SW480 (cell line): ENCODE data around the gene LBH.
"Not testable (repeated sequence)": the region's sequence is repeated elsewhere in the genome, so short reads cannot be mapped to it uniquely, and the experiment has no call there.

Experiments used
- DNase-seq: peaks from one replicate; pipeline ENCODE4 v3.0.0-alpha.2; 2016; ENCODE audit warnings: low spot score

Gene LBH

GRCh38 chr2:30259071-30259470, 27.7 kb downstream of the LBH start:
- DNase-seq, result no peak

- no peak for DNase-seq
Observed at GRCh38 chr2:30259827-30260679, 28.7 kb downstream of the LBH start.

GRCh38 chr2:30260941-30261340, 29.6 kb downstream of the LBH start:
- DNase-seq, result no peak

- no peak for DNase-seq
Observed at GRCh38 chr2:30261695-30262211, 30.4 kb downstream of the LBH start.

- no peak for DNase-seq
Observed at GRCh38 chr2:30262716-30263309, 31.5 kb downstream of the LBH start.

GRCh38 chr2:30264274-30264673, 32.9 kb downstream of the LBH start:
- no peak for DNase-seq

GRCh38 chr2:30265052-30266015, 34.0 kb downstream of the LBH start:
- no peak for DNase-seq

GRCh38 chr2:30266051-30266621, 34.8 kb downstream of the LBH start:
- DNase-seq, result no peak

- no peak for DNase-seq
Observed at GRCh38 chr2:30266705-30267104, 35.4 kb downstream of the LBH start.

GRCh38 chr2:30267161-30267975, 36.0 kb downstream of the LBH start:
- no peak for DNase-seq

- no peak for DNase-seq
Observed at GRCh38 chr2:30268296-30268871, 37.0 kb downstream of the LBH start.

GRCh38 chr2:30269114-30269770, 37.9 kb downstream of the LBH start:
- DNase-seq, result not testable (repeated sequence)

- DNase-seq, result no peak
Observed at GRCh38 chr2:30269771-30270145, 38.4 kb downstream of the LBH start.

GRCh38 chr2:30270166-30270565, 38.8 kb downstream of the LBH start:
- DNase-seq, result no peak

- DNase-seq, result no peak
Observed at GRCh38 chr2:30271301-30271700, 40.0 kb downstream of the LBH start.

- DNase-seq, result no peak
Observed at GRCh38 chr2:30272286-30272685, 41.0 kb downstream of the LBH start.

GRCh38 chr2:30272761-30273573, 41.6 kb downstream of the LBH start:
- DNase-seq, result peak; percentile 87

- DNase-seq, result no peak
Observed at GRCh38 chr2:30273574-30273929, 42.2 kb downstream of the LBH start.

GRCh38 chr2:30275256-30275655, 43.9 kb downstream of the LBH start:
- no peak for DNase-seq
